Fibroblast of lung (primary cell): ENCODE results near the gene SENP3. TPM values are rescaled to one million over a fixed set of nuclear protein-coding genes. Genes with fewer than 3 reads are reported as not detected.
A peak's percentile ranks its signal among the peaks of the same experiment; 100 is the strongest.

Experiments used
- DNase-seq, 2 donors: peaks; one replicate each; pipeline versions ENCODE4 v3.0.0 to v3.0.0-alpha.2; 2010; ENCODE audit warnings: low read depth in 2 of 2
- H2AFZ ChIP-seq: 2 replicates; pipeline ENCODE4 v1.5.1; 2012; ENCODE audit warnings: low read length, control low read depth, inconsistent platforms
- H3K27ac ChIP-seq: 2 replicates; pipeline ENCODE4 v1.5.1; 2011; ENCODE audit warnings: low read length, control low read depth; ENCODE audit not compliant: insufficient read depth
- H3K27me3 ChIP-seq: 2 replicates; pipeline ENCODE4 v1.5.1; 2011; ENCODE audit warnings: mild to moderate bottlenecking, low read length; ENCODE audit not compliant: control insufficient read depth, insufficient read depth
- H3K36me3 ChIP-seq: 2 replicates; pipeline ENCODE4 v1.5.1; 2011; ENCODE audit warnings: low read length; ENCODE audit not compliant: control insufficient read depth, insufficient read depth
- H3K4me1 ChIP-seq: 2 replicates; pipeline ENCODE4 v1.5.1; 2011; ENCODE audit warnings: low read length; ENCODE audit not compliant: control insufficient read depth, insufficient read depth; ENCODE audit errors: extremely low read depth
- H3K4me2 ChIP-seq: 2 replicates; pipeline ENCODE4 v1.5.1; 2011; ENCODE audit warnings: low read length, control low read depth; ENCODE audit not compliant: insufficient read depth; ENCODE audit errors: extremely low read depth
- H3K4me3 ChIP-seq, 4 experiments: fragments of 200-600 bp in 1 of 4; sonication (generic) in 1 of 4; replicated peaks in 1 of 4; 2 replicates each; pipeline ENCODE4 v1.5.1; 2011 to 2016; ENCODE audit warnings: low read length in 4 of 4, low read depth in 3 of 4, mild to moderate bottlenecking in 3 of 4, control low read depth in 2 of 4, inconsistent platforms in 1 of 4, mixed read lengths in 1 of 4; ENCODE audit not compliant: insufficient read depth in 1 of 4; ENCODE audit errors: control extremely low read depth in 1 of 4
- H3K79me2 ChIP-seq: 2 replicates; pipeline ENCODE4 v1.5.1; 2012; ENCODE audit warnings: mild to moderate bottlenecking, low read length, inconsistent platforms; ENCODE audit not compliant: control insufficient read depth, insufficient read depth
- H3K9ac ChIP-seq: 2 replicates; pipeline ENCODE4 v1.5.1; 2011; ENCODE audit warnings: mild to moderate bottlenecking, low read length, control low read depth; ENCODE audit not compliant: insufficient read depth
- H3K9me3 ChIP-seq: 2 replicates; pipeline ENCODE4 v1.5.1; 2012; ENCODE audit warnings: low read depth, low read length; ENCODE audit not compliant: control insufficient read depth, insufficient read depth
- H4K20me1 ChIP-seq: 2 replicates; pipeline ENCODE4 v1.5.1; 2011; ENCODE audit warnings: low read length; ENCODE audit not compliant: control insufficient read depth, insufficient read depth; ENCODE audit errors: extremely low read depth
- EZH2 ChIP-seq: IDR thresholded peaks from 2 replicates; pipeline ENCODE4 v1.5.1; 2012; ENCODE audit warnings: low read length, control low read depth, mild to moderate bottlenecking; ENCODE audit errors: missing control alignments
- polyA plus RNA-seq, 2 donors: library from polyadenylated mRNA; depleted of rRNA in 1 of 2; stranded (reverse) in 1 of 2; unstranded in 1 of 2; fragments of >200 nt; gene quantifications; 2 replicates each; pipeline ENCODE4 v1.2.1, GENCODE V29; 2011 to 2012; ENCODE audit warnings: missing spikeins in 1 of 2
- total RNA-seq: library from RNA; depleted of rRNA; stranded (reverse); fragments of >200 nt; gene quantifications from 2 replicates; pipeline ENCODE4 v1.2.1, GENCODE V29; 2014
- TF ChIP-seq, protein P1 (sequence below), 2 donors: IDR thresholded peaks in 1 of 2; conservative IDR thresholded peaks in 1 of 2; 1 replicate in 1 of 2; 2 replicates in 1 of 2; pipeline ENCODE4 v1.5.1; 2011 to 2012; ENCODE audit warnings: low read length in 2 of 2, control low read depth in 1 of 2, inconsistent platforms in 1 of 2, low read depth in 1 of 2, mild to moderate bottlenecking in 1 of 2

Gene SENP3
- total and polyA plus RNA-seq, 2 donors (not counting 1 experiment from before 2014, with no cell fraction given): 66.2 to 67.6 TPM

DNA sequence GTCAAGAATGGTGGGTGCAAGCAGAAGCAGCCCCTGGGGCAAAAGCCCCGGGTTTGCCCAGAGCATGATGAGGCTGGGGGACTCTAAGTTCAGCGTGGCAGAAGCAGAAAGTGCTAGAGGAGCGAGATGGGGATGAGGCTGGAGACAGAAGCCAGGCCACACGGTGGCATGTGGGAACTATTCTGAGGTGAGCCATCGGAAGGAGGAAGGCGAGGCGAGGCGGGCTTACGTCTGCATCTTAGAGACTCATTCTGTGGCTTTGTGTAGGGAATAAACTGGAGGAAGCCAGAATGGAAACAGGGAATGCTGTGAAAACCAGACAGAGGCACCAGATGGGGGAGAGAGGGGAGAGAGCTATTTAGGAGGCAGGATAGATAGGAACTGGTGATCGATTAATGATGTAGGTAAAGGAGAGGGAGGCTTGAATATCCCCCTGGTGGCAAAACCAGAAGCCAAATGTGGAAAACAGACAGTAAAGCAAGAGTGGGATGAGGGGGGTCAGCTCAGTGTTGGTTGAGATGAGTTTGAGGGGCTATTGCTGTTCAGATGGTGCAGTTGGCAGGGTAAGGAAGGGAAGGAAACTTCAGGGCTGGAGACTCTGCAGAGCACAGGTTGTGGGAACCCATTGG, 6.3 kb upstream of the SENP3 start:
- Histone ChIP-seq H2AFZ (no peak overlapping the region), H3K4me2 (no peak overlapping the region), H3K4me3 (no peak overlapping the region), H4K20me1 (no peaks in the 10 kb centered on the region), H3K27ac (no peak overlapping the region), H3K4me1 (peaks cover 9% of the 10 kb centered on the region), H3K9me3 (no peaks in the 10 kb centered on the region), H3K36me3 (no peaks in the 10 kb centered on the region), H3K27me3 (no peaks in the 10 kb centered on the region), H3K79me2 (no peaks in the 10 kb centered on the region), H3K9ac (no peak overlapping the region)
- TF ChIP-seq, protein P1, sequence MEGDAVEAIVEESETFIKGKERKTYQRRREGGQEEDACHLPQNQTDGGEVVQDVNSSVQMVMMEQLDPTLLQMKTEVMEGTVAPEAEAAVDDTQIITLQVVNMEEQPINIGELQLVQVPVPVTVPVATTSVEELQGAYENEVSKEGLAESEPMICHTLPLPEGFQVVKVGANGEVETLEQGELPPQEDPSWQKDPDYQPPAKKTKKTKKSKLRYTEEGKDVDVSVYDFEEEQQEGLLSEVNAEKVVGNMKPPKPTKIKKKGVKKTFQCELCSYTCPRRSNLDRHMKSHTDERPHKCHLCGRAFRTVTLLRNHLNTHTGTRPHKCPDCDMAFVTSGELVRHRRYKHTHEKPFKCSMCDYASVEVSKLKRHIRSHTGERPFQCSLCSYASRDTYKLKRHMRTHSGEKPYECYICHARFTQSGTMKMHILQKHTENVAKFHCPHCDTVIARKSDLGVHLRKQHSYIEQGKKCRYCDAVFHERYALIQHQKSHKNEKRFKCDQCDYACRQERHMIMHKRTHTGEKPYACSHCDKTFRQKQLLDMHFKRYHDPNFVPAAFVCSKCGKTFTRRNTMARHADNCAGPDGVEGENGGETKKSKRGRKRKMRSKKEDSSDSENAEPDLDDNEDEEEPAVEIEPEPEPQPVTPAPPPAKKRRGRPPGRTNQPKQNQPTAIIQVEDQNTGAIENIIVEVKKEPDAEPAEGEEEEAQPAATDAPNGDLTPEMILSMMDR (conservative IDR thresholded peaks at IDR 0.05 in 1 of 2, IDR thresholded peaks at IDR 0.05 in 1 of 2; ENCODE audit: low read depth in 1 of 2, low read length in 2 of 2): peak in 1 of 2 donors; percentile 4
- TF ChIP-seq EZH2: no peak
- no peak for DNase-seq

DNA sequence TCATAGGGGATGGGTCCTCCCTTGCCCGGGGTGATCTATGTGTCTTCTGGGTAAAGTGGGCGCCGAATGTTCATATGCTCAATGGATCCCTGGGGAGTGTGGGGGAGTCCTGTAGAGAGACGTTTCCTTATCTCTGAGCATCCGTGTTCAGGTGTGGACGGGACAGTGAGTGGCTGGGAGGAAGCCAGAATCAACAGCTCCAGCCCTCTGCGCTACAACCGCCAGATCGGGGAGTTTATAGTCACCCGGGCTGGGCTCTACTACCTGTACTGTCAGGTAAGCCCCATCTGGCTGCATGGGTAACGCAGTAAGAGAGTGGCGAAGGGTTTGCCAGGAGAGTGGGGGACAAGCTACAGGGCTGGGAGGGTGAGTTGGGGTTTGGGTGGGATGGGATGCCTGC, 5.1 kb upstream of the SENP3 start:
- no peak overlapping the region for H3K4me2 ChIP-seq
- no peaks in the 10 kb centered on the region for H3K36me3 ChIP-seq
- H3K9ac ChIP-seq: no peak overlapping the region
- no peak overlapping the region for H2AFZ ChIP-seq
- H3K4me1 ChIP-seq: peaks cover 11% of the 10 kb centered on the region
- no peak for DNase-seq
- no peak overlapping the region for H3K27ac ChIP-seq
- H4K20me1 ChIP-seq: no peaks in the 10 kb centered on the region
- no peak overlapping the region for H3K4me3 ChIP-seq
- H3K79me2 ChIP-seq: no peaks in the 10 kb centered on the region
- TF ChIP-seq, protein P1 (conservative IDR thresholded peaks at IDR 0.05 in 1 of 2, IDR thresholded peaks at IDR 0.05 in 1 of 2; ENCODE audit: low read depth in 1 of 2, low read length in 2 of 2): no peak
- TF ChIP-seq EZH2: no peak
- no peaks in the 10 kb centered on the region for H3K27me3 ChIP-seq
- H3K9me3 ChIP-seq: no peaks in the 10 kb centered on the region

DNA sequence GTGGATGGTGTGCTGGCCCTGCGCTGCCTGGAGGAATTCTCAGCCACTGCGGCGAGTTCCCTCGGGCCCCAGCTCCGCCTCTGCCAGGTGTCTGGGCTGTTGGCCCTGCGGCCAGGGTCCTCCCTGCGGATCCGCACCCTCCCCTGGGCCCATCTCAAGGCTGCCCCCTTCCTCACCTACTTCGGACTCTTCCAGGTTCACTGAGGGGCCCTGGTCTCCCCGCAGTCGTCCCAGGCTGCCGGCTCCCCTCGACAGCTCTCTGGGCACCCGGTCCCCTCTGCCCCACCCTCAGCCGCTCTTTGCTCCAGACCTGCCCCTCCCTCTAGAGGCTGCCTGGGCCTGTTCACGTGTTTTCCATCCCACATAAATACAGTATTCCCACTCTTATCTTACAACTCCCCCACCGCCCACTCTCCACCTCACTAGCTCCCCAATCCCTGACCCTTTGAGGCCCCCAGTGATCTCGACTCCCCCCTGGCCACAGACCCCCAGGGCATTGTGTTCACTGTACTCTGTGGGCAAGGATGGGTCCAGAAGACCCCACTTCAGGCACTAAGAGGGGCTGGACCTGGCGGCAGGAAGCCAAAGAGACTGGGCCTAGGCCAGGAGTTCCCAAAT, 4.5 kb upstream of the SENP3 start:
- DNase-seq: no peak
- Histone ChIP-seq H3K4me1 (peaks cover 11% of the 10 kb centered on the region), H3K9me3 (no peaks in the 10 kb centered on the region), H3K9ac (no peak overlapping the region), H3K79me2 (peaks cover 4% of the 10 kb centered on the region), H2AFZ (no peak overlapping the region), H3K4me3 (no peak overlapping the region), H3K27ac (no peak overlapping the region), H4K20me1 (no peaks in the 10 kb centered on the region), H3K4me2 (no peak overlapping the region), H3K27me3 (no peaks in the 10 kb centered on the region), H3K36me3 (no peaks in the 10 kb centered on the region)
- TF ChIP-seq, protein P1 (conservative IDR thresholded peaks at IDR 0.05 in 1 of 2, IDR thresholded peaks at IDR 0.05 in 1 of 2; ENCODE audit: low read depth in 1 of 2, low read length in 2 of 2): no peak
- TF ChIP-seq EZH2: no peak
